RWPE1 (cell line): ENCODE measurements around the gene SRRM5.
"Not testable (repeated sequence)": the region's sequence is repeated elsewhere in the genome, so short reads cannot be mapped to it uniquely, and the experiment has no call there.

Source experiments
- CTCF ChIA-PET: fragments of 350-600 bp; sonication (Branson Sonifier 250); formaldehyde crosslinking; extraction: SDS; loops from one replicate; lab custom pipeline; 2021; lab: Yijun Ruan, JAX
- POLR2A ChIA-PET: fragments of 400-600 bp; formaldehyde crosslinking; extraction: SDS; loops from one replicate; lab custom pipeline; 2020; ENCODE audit warnings: antibody characterized with exemption; ENCODE audit not compliant: low non-redundant PET; lab: Yijun Ruan, JAX
- DNase-seq: peaks from one replicate; pipeline ENCODE4 v3.0.0; 2012; ENCODE audit warnings: low spot score
- H3K27ac ChIP-seq: fragments of 450-650 bp; 2 replicates; pipeline ENCODE4 v1.5.1; 2017
- CTCF ChIP-seq: fragments of 450-650 bp; conservative IDR thresholded peaks from 2 replicates; pipeline ENCODE4 v1.5.1; 2017; ENCODE audit warnings: low read depth, mild to moderate bottlenecking

The SRRM5 gene

GRCh38 chr19:43578787-43579186, 33.1 kb upstream of the SRRM5 start:
- ChIA-PET POLR2A (interaction anchor here (0.7 kb wide), 1 partner anchor 9 kb away, joined by 8 read pairs; no protein-coding TSS in a partner anchor), CTCF (interaction anchor here (1.0 kb wide), 1 partner anchor 10 kb away, joined by 3 read pairs; no protein-coding TSS in a partner anchor)
- no peak overlapping the region for H3K27ac ChIP-seq
- no peak for DNase-seq
- no peak for TF ChIP-seq CTCF

DNA sequence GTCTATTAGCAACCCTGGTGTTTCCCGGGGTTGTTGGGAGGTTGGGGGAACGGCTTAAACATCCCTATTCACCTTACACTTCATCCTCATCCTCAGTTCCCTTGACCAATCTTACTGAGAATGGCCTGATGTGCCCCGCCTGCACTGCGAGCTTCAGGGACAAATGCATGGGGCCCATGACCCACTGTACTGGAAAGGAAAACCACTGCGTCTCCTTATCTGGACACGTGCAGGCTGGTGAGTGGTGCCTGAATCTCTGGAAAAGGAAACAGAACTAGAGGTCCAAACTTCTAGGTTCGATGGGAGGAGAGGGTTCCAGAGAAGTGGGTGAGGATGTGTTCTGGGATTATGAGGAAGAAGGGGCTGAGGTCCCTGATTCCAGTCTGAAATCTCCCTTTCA, 30.4 kb upstream of the SRRM5 start:
- CTCF ChIA-PET = interaction anchor here (2.1 kb wide), 1 partner anchor 13 kb away, joined by 7 read pairs; no protein-coding TSS in a partner anchor
- DNase-seq = no peak
- no peak for TF ChIP-seq CTCF
- H3K27ac ChIP-seq = peak overlapping the region; percentile 75
- POLR2A ChIA-PET = no interaction called here

DNA sequence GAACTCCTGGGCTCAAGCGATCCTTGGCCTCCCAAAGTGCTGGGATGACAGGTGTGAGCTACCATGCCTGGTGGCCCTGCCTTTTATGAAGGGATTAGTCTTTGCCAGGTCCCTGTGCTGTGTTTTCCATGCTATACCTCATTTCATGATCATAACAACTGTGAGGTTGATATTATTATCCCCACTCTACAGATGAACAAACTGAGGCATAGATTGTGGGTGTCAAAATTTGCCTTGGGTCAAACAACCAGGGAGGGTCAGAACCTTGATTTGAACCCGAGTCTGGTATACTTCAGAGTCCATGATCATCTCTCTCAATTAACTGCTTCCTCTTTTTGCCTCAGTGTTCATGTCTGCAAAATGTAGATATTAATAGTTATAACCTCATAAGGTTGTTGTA, 29.4 kb upstream of the SRRM5 start:
- TF ChIP-seq CTCF = no peak
- ChIA-PET CTCF (interaction anchor here (0.6 to 2.1 kb wide), 2 partner anchors 12 to 15 kb away, joined by 4 to 7 read pairs; no protein-coding TSS in a partner anchor), POLR2A (no interaction called here)
- DNase-seq = no peak
- no peak overlapping the region for H3K27ac ChIP-seq

- no peak for TF ChIP-seq CTCF
- ChIA-PET CTCF (no interaction called here), POLR2A (interaction anchor here (1.1 kb wide), 1 partner anchor 10 kb away, joined by 3 read pairs; no protein-coding TSS in a partner anchor)
- peak overlapping the region; percentile 47; the same call in 1 of the 2 replicates for H3K27ac ChIP-seq
- no peak for DNase-seq
Measured at GRCh38 chr19:43584484-43584883, 27.4 kb upstream of the SRRM5 start.

DNA sequence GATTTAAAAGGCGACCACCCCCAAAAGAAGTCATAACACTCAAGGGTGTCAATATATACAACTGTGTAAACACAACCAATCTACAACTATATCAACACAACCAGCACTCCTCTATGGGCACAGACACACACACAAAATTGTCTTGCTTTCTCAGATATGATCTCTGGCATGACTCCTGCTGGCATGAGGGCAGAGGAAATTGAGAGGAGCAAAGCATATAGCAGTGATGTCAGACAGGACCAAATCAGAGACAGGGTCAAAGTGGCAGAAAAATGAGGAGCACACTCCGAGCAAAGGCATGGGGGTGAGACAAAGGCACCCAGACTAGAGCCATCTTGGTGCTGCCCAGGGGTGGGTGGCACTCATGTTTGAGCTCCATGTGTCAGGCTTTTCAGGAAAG, 25.5 kb upstream of the SRRM5 start:
- no peak overlapping the region for H3K27ac ChIP-seq
- ChIA-PET POLR2A (no interaction called here), CTCF (no interaction called here)
- no peak for DNase-seq
- TF ChIP-seq CTCF = no peak

DNA sequence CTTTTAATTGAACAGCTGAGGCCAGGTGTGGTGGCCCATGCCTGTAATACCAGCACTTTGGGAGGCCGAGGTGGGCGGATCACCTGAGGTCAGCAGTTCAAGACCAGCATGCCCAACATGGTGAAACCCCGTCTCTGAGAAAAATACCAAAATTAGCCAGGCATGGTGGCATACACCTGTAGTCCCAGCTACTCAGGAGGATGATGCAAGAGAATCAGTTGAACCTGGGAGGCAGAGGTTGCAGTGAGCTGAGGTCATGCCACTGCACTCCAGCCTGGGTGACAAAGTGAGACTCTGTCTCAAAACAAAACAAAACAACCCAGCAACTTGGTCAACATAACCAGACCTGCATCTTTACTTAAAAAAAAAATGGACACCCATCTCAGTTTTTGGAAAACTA, 24.9 kb upstream of the SRRM5 start:
- POLR2A ChIA-PET, CTCF ChIA-PET, DNase-seq, H3K27ac ChIP-seq: not testable (repeated sequence)

- POLR2A ChIA-PET = no interaction called here
- H3K27ac ChIP-seq = no peak overlapping the region
- CTCF ChIA-PET = interaction anchor here (0.9 kb wide), 1 partner anchor 11 kb away, joined by 3 read pairs; no protein-coding TSS in a partner anchor
- TF ChIP-seq CTCF = no peak
- no peak for DNase-seq
Measured at GRCh38 chr19:43589277-43589676, 22.6 kb upstream of the SRRM5 start.
